K562 (cell line): ENCODE data around the gene ZNF615. TPM values are rescaled to one million over a fixed set of nuclear protein-coding genes. Genes with fewer than 3 reads are reported as not detected.
A peak's percentile ranks its signal among the peaks of the same experiment; 100 is the strongest.

ENCODE experiments used
- CREM ChIP-seq: IDR thresholded peaks from 2 replicates; pipeline ENCODE4 v1.6.1; 2014; ENCODE audit warnings: antibody characterized with exemption, low read depth
- DNMT1 ChIP-seq: fragments of 450-650 bp; IDR thresholded peaks from 2 replicates; pipeline ENCODE4 v1.6.1; 2016; ENCODE audit warnings: antibody characterized with exemption, mild to moderate bottlenecking
- EGR1 ChIP-seq: fragments of 450-650 bp; conservative IDR thresholded peaks from 2 replicates; pipeline ENCODE4 v1.6.1; 2017; ENCODE audit warnings: mild to moderate bottlenecking
- FOXA3 ChIP-seq, 2 experiments: fragments of 450-650 bp in 1 of 2; sonication (generic) in 1 of 2; formaldehyde crosslinking; IDR thresholded peaks in 1 of 2; conservative IDR thresholded peaks in 1 of 2; 2 replicates each; pipeline versions ENCODE4 v1.4.0 to v1.8.0; 2020 to 2022; ENCODE audit warnings: mild to moderate bottlenecking in 2 of 2, missing genetic modification reagents in 1 of 2
- FUS ChIP-seq: fragments of 200-400 bp; formaldehyde crosslinking; optimal IDR thresholded peaks from 2 replicates; pipeline ENCODE3; 2017; ENCODE audit warnings: low read depth, low read length
- GABPB2 ChIP-seq: fragments of 250-450 bp; sonication (Bioruptor Pico); conservative IDR thresholded peaks from 2 replicates; pipeline ENCODE4 v1.5.1; 2021; ENCODE audit warnings: mild to moderate bottlenecking
- HDAC6 ChIP-seq: IDR thresholded peaks from 2 replicates; pipeline ENCODE4 v1.6.1; 2012; ENCODE audit warnings: low read depth, mild to moderate bottlenecking, control low read depth, inconsistent platforms, low read length, moderate library complexity
- HOXB6 ChIP-seq: fragments of 250-450 bp; sonication (Bioruptor Pico); IDR thresholded peaks from 2 replicates; pipeline ENCODE4 v1.5.1; 2022; ENCODE audit warnings: mild to moderate bottlenecking, borderline replicate concordance
- MECOM ChIP-seq: fragments of 250-450 bp; sonication (Bioruptor Pico); IDR thresholded peaks from 2 replicates; pipeline ENCODE4 v1.8.0; 2022; ENCODE audit warnings: inconsistent platforms
- MEIS2 ChIP-seq: fragments of 450-650 bp; IDR thresholded peaks from 2 replicates; pipeline ENCODE4 v1.6.1; 2014; ENCODE audit warnings: mild to moderate bottlenecking; ENCODE audit not compliant: partially characterized antibody
- NCOR1 ChIP-seq: fragments of 450-650 bp; IDR thresholded peaks from 2 replicates; pipeline ENCODE4 v1.6.1; 2016; ENCODE audit warnings: mild to moderate bottlenecking, moderate library complexity
- NR1H2 ChIP-seq: sonication (generic); formaldehyde crosslinking; IDR thresholded peaks from 2 replicates; pipeline ENCODE4 v1.4.0; 2020; ENCODE audit warnings: mild to moderate bottlenecking, missing genetic modification reagents
- POLR2H ChIP-seq: IDR thresholded peaks from 2 replicates; pipeline ENCODE4 v1.6.1; 2016; ENCODE audit warnings: missing genetic modification characterization, low read depth, mild to moderate bottlenecking, control low read depth, missing compliant biosample characterization, moderate library complexity
- PTRF ChIP-seq: fragments of 450-650 bp; IDR thresholded peaks from 2 replicates; pipeline ENCODE4 v1.6.1; 2016; ENCODE audit warnings: mild to moderate bottlenecking, missing genetic modification characterization, missing compliant biosample characterization
- RNF2 ChIP-seq: sonication (generic); IDR thresholded peaks from 2 replicates; pipeline ENCODE4 v1.6.1; 2016
- SAFB2 ChIP-seq: fragments of 200-400 bp; formaldehyde crosslinking; IDR thresholded peaks from 2 replicates; pipeline ENCODE4 v1.6.1; 2018; ENCODE audit warnings: borderline replicate concordance, low read length, low read depth, moderate library complexity; ENCODE audit not compliant: severe bottlenecking
- SNRNP70 ChIP-seq: fragments of 200-400 bp; formaldehyde crosslinking; optimal IDR thresholded peaks from 2 replicates; pipeline ENCODE3; 2017; ENCODE audit warnings: low read depth, low read length
- SRSF1 ChIP-seq: fragments of 200-400 bp; formaldehyde crosslinking; IDR thresholded peaks from 2 replicates; pipeline ENCODE4 v1.6.1; 2017; ENCODE audit warnings: mild to moderate bottlenecking, low read depth, low read length, moderate library complexity
- TAF7 ChIP-seq: fragments of 450-650 bp; IDR thresholded peaks from 2 replicates; pipeline ENCODE4 v1.6.1; 2016; ENCODE audit warnings: missing genetic modification characterization, missing compliant biosample characterization
- TRIM28 ChIP-seq: fragments of 450-650 bp; IDR thresholded peaks from 2 replicates; pipeline ENCODE4 v1.6.1; 2017
- ZBTB7A ChIP-seq: IDR thresholded peaks from 2 replicates; pipeline ENCODE4 v1.6.1; 2011; ENCODE audit warnings: low read depth, mild to moderate bottlenecking, low read length, moderate library complexity, borderline replicate concordance; ENCODE audit not compliant: control insufficient read depth
- ZFP36 ChIP-seq: fragments of 150-350 bp; IDR thresholded peaks from 2 replicates; pipeline ENCODE4 v1.6.1; 2018; ENCODE audit warnings: low read length, low read depth; ENCODE audit not compliant: partially characterized antibody
- ZNF23 ChIP-seq: fragments of 250-450 bp; sonication (Bioruptor Pico); IDR thresholded peaks from 2 replicates; pipeline ENCODE4 v1.4.0; 2020; ENCODE audit warnings: mild to moderate bottlenecking
- polyA plus RNA-seq, 8 experiments: library from polyadenylated mRNA; depleted of rRNA in 4 of 8; stranded (reverse) in 5 of 8; unstranded in 3 of 8; fragments of >200 nt; fragmentation: Nextera tagmentation in 2 of 8; fragmentation: Illumina TruSeq in 1 of 8; extraction: Ambion mirVana in 2 of 8; extraction: Trizol in 1 of 8; gene quantifications; 2 replicates each; pipeline versions ENCODE4 v1.2.1 to v1.2.3, GENCODE V29; 2011 to 2014; ENCODE audit warnings: inconsistent platforms in 1 of 8, missing spikeins in 1 of 8
- total RNA-seq, 7 experiments: library from RNA; depleted of rRNA in 6 of 7; stranded (reverse); fragments of >200 nt in 6 of 7; fragmentation: Illumina TruSeq in 2 of 7; extraction: Trizol in 2 of 7; gene quantifications; 2 replicates each; pipeline versions ENCODE4 v1.2.1 to v1.2.3, GENCODE V29; 2011 to 2021; ENCODE audit warnings: low replicate concordance in 1 of 7

Gene ZNF615
- total and polyA plus RNA-seq, 9 of the 15 experiments (the other 6 are each of a cell fraction or from before 2014, with no cell fraction given) = 1.2 to 4.4 (median 2.7) TPM

DNA sequence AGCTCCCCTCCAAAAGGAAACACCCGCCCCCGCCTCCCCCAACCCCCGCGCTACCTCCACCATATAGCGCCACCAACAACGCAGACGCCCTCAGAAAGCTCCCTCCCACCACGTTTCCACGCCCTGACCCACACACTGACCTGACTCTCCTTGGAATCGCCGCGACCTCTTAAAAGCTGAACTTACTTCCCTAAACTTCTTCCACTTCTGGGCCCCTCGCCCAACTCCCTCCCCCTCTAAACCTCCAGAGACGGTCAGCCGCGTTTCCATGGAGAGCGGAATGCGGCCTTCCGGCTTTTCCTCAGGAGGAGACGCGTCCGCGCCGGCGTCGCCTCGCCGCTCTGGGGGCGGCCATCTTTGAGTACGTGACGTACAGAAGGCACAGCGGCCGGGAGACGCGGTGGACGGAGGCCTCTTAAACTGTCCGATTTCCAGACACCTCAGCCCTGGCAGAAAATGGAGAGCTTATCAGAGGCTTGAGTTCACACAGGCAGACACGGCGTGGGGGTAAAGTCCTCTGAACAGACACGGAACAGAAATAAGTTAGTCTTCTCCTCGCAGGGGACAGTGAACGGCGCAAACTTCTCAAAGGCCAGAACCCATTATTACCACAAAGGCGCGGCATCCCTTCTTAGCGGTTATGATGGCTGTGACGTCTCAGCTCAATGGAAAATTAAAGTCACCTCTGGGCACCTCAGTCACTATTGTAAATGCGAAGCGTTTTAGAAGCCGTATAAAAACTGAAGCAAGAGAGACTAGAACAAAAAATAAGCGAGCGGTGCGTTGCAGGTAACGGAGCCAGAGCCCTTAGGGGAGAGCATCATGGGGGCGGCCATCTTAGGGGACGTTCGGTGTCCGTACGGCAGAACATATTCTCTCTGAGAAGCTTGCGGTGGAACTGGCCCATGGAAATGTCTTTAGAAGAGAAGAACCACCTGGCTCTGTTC, 40.8 kb upstream of the ZNF615 start, which contains the start of gene ZNF432 (continued):
- no peak; the same call in 1 of the 2 replicates for TF ChIP-seq POLR2H
- peak; percentile 62 for TF ChIP-seq RNF2
- no peak for TF ChIP-seq DNMT1
- TF ChIP-seq TAF7 (tag) = no peak
- peak; percentile 93 for TF ChIP-seq EGR1
- TF ChIP-seq ZBTB7A = no peak
- peak; percentile 92 for TF ChIP-seq CREM
- TF ChIP-seq SRSF1 = no peak
- no peak for TF ChIP-seq HDAC6
- TF ChIP-seq FOXA3 (CRISPR knock-in tag; conservative IDR thresholded peaks at IDR 0.05 in 1 of 2, IDR thresholded peaks at IDR 0.05 in 1 of 2) = peak in 1 of 2 experiments; percentile 46; a peak in 1 of 4 replicates
- TF ChIP-seq TRIM28 = no peak
- TF ChIP-seq SNRNP70 = no peak
- no peak for TF ChIP-seq MECOM (CRISPR knock-in tag)
- no peak for TF ChIP-seq PTRF (tag)
- no peak for TF ChIP-seq SAFB2
- no peak for TF ChIP-seq FUS
- TF ChIP-seq GABPB2 = no peak
- no peak for TF ChIP-seq ZNF23 (CRISPR knock-in tag)
- TF ChIP-seq HOXB6 (CRISPR knock-in tag) = no peak
- TF ChIP-seq MEIS2 = no peak
- peak; percentile 28; the same call in 1 of the 2 replicates for TF ChIP-seq NCOR1
- TF ChIP-seq NR1H2 (CRISPR knock-in tag) = no peak
- peak; percentile 7 for TF ChIP-seq ZFP36
